HepG2 (cell line): ENCODE results near the gene EIF2AK2. TPM values are rescaled to one million over a fixed set of nuclear protein-coding genes. Genes with fewer than 3 reads are reported as not detected.

ENCODE experiments used
- ATAC-seq: fragments of 200-7000 bp; cut with Tn5 transposase; 3 replicates; pipeline ENCODE4 v1.9.1; 2020; ENCODE audit warnings: mild to moderate bottlenecking, moderate library complexity
- BruUV-seq: library from RNA; stranded (reverse); fragments of 400-500 nt; replicated peaks from 2 replicates; lab custom pipeline; 2021; lab: Mats Ljungman, UMichigan
- CTCF ChIA-PET: fragments of 300-600 bp; formaldehyde crosslinking; extraction: SDS; loops from one replicate; lab custom pipeline; 2021; ENCODE audit warnings: low total read pairs, inconsistent platforms, low intra/inter-chr PET ratio; lab: Yijun Ruan, JAX
- POLR2A ChIA-PET: fragments of 350-600 bp; sonication (Branson Sonifier 250); formaldehyde crosslinking; loops from one replicate; lab custom pipeline; 2020; ENCODE audit warnings: antibody characterized with exemption, inconsistent platforms; lab: Yijun Ruan, JAX
- DNase-seq: peaks from one replicate; pipeline ENCODE4 v3.0.0-alpha.2; 2015; ENCODE audit warnings: low spot score
- FAIRE-seq: peaks from 3 replicates; lab custom pipeline; 2011; peaks lifted over from hg19 to GRCh38; lab: Jason Lieb, UNC
- H2AFZ ChIP-seq: one replicate; pipeline ENCODE4 v1.6.1; 2011; ENCODE audit warnings: low read length, inconsistent platforms
- H3K27ac ChIP-seq: fragments of 300-600 bp; 3 replicates; pipeline ENCODE4 v1.8.0; 2011; ENCODE audit warnings: mixed run types, mild to moderate bottlenecking, mixed read lengths, low read length, inconsistent platforms; ENCODE audit not compliant: insufficient read depth; ENCODE audit errors: extremely low read length
- H3K27me3 ChIP-seq, 2 experiments: fragments of 200-600 bp in 1 of 2; 2 replicates in 1 of 2; 3 replicates in 1 of 2; pipeline versions ENCODE4 v1.6.0 to v1.8.0; 2011; ENCODE audit warnings: low read length in 2 of 2, mild to moderate bottlenecking in 2 of 2, moderate library complexity in 2 of 2, inconsistent platforms in 1 of 2; ENCODE audit not compliant: insufficient read depth in 2 of 2, control insufficient read depth in 1 of 2
- H3K36me3 ChIP-seq, 2 experiments: fragments of 200-600 bp in 1 of 2; replicated peaks in 1 of 2; 2 replicates in 1 of 2; 3 replicates in 1 of 2; pipeline versions ENCODE4 v1.5.1 to v1.8.0; 2011; ENCODE audit warnings: low read length in 2 of 2, inconsistent platforms in 1 of 2; ENCODE audit not compliant: insufficient read depth in 2 of 2, control insufficient read depth in 1 of 2
- H3K4me1 ChIP-seq: 2 replicates; pipeline ENCODE4 v1.5.1; 2012; ENCODE audit warnings: low read length, inconsistent platforms; ENCODE audit not compliant: insufficient read depth
- H3K4me2 ChIP-seq: 2 replicates; pipeline ENCODE4 v1.6.0; 2011; ENCODE audit warnings: low read depth, low read length, inconsistent platforms
- H3K4me3 ChIP-seq, 3 experiments: fragments of 200-600 bp in 1 of 3; sonication (generic), shearing (Covaris generic) in 1 of 3; replicated peaks in 1 of 3; 2 replicates each; pipeline ENCODE4 v1.5.1; 2011 to 2016; ENCODE audit warnings: low read length in 3 of 3, inconsistent platforms in 2 of 3, low read depth in 2 of 3, mild to moderate bottlenecking in 2 of 3, control low read depth in 1 of 3, mixed read lengths in 1 of 3; ENCODE audit not compliant: insufficient read depth in 1 of 3
- H3K79me2 ChIP-seq: one replicate; pipeline ENCODE4 v1.6.1; 2011; ENCODE audit warnings: low read length, inconsistent platforms; ENCODE audit not compliant: insufficient read depth
- H3K9ac ChIP-seq: 2 replicates; pipeline ENCODE4 v1.6.0; 2011; ENCODE audit warnings: mild to moderate bottlenecking, low read depth, low read length, inconsistent platforms; ENCODE audit not compliant: insufficient read depth
- H3K9me3 ChIP-seq: 2 replicates; pipeline ENCODE4 v1.5.1; 2012; ENCODE audit warnings: mild to moderate bottlenecking, low read length
- H4K20me1 ChIP-seq: 2 replicates; pipeline ENCODE4 v1.6.0; 2011; ENCODE audit warnings: inconsistent platforms, mild to moderate bottlenecking, low read length, moderate library complexity; ENCODE audit not compliant: insufficient read depth
- ATF7 ChIP-seq, 2 experiments: fragments of 450-650 bp in 1 of 2; sonication (generic) in 1 of 2; formaldehyde crosslinking in 1 of 2; IDR thresholded peaks; 2 replicates each; pipeline versions ENCODE4 v1.4.0 to v1.6.1; 2016 to 2020; ENCODE audit warnings: antibody characterized with exemption in 1 of 2, mild to moderate bottlenecking in 1 of 2, missing genetic modification reagents in 1 of 2
- CREB1 ChIP-seq, 2 experiments: fragments of 450-650 bp in 1 of 2; IDR thresholded peaks; 2 replicates each; pipeline ENCODE4 v1.6.1; 2016 to 2017; ENCODE audit warnings: control low read depth in 1 of 2, mild to moderate bottlenecking in 1 of 2, missing compliant biosample characterization in 1 of 2, missing genetic modification characterization in 1 of 2
- GFI1 ChIP-seq: sonication (generic); formaldehyde crosslinking; IDR thresholded peaks from 2 replicates; pipeline ENCODE4 v1.5.0; 2020; ENCODE audit warnings: missing genetic modification reagents, mild to moderate bottlenecking, borderline replicate concordance
- HNF4G ChIP-seq, 2 experiments: sonication (generic) in 1 of 2; formaldehyde crosslinking in 1 of 2; IDR thresholded peaks; 2 replicates each; pipeline versions ENCODE4 v1.4.0 to v1.6.1; 2011 to 2020; ENCODE audit warnings: borderline replicate concordance in 2 of 2, low read depth in 2 of 2, mild to moderate bottlenecking in 2 of 2, low read length in 1 of 2, missing genetic modification reagents in 1 of 2, moderate library complexity in 1 of 2
- HOXA7 ChIP-seq: sonication (generic); formaldehyde crosslinking; IDR thresholded peaks from 2 replicates; pipeline ENCODE4 v1.8.1; 2022; ENCODE audit warnings: mild to moderate bottlenecking, missing genetic modification reagents, moderate library complexity
- STAT5B ChIP-seq: sonication (generic); formaldehyde crosslinking; IDR thresholded peaks from 2 replicates; pipeline ENCODE4 v1.4.0; 2020; ENCODE audit warnings: missing genetic modification reagents
- YEATS4 ChIP-seq: sonication (generic); formaldehyde crosslinking; IDR thresholded peaks from 2 replicates; pipeline ENCODE4 v1.4.0; 2020; ENCODE audit warnings: missing genetic modification reagents, borderline replicate concordance
- ZNF629 ChIP-seq: sonication (generic); formaldehyde crosslinking; conservative IDR thresholded peaks from 2 replicates; pipeline ENCODE4 v1.5.0; 2020; ENCODE audit warnings: missing genetic modification reagents
- ZNF839 ChIP-seq: sonication (generic); formaldehyde crosslinking; IDR thresholded peaks from 2 replicates; pipeline ENCODE4 v1.4.0; 2020; ENCODE audit warnings: missing genetic modification reagents, mild to moderate bottlenecking, borderline replicate concordance
- WGBS: methylation state at CpG from one replicate; pipeline ENCODE4 v1.1.6; 2017; ENCODE audit warnings: low lambda C conversion rate; 5-methylcytosine and 5-hydroxymethylcytosine counted together
- in situ Hi-C: cut with HindIII; loops from 2 replicates; pipeline ENCODE4 v1.10.0; 2017; ENCODE audit warnings: low pct_unique_long_range_greater_than_20kb; ENCODE audit not compliant: extremely low pct_ligation_motif_present
- intact Hi-C: fragments of 100-400 bp; cut with micrococcal nuclease; formaldehyde crosslinking; loops from one replicate; pipeline ENCODE4 v1.10.0; 2022; ENCODE audit not compliant: unreplicated experiment
- polyA plus RNA-seq, 8 experiments: library from polyadenylated mRNA; depleted of rRNA in 3 of 8; stranded (reverse) in 7 of 8; unstranded in 1 of 8; fragments of >200 nt; fragmentation: Illumina TruSeq in 4 of 8; extraction: Trizol in 4 of 8; gene quantifications; 2 replicates each; pipeline versions ENCODE4 v1.2.1 to v1.2.3, GENCODE V29; 2011 to 2016; ENCODE audit warnings: low read depth in 4 of 8, missing spikeins in 1 of 8, mixed read lengths in 1 of 8; ENCODE audit not compliant: insufficient read depth in 1 of 8
- total RNA-seq, 5 experiments: library from RNA; depleted of rRNA; stranded (reverse); fragments of >200 nt; fragmentation: Illumina TruSeq; extraction: Trizol; gene quantifications; 2 replicates each; pipeline ENCODE4 v1.2.3, GENCODE V29; 2016; ENCODE audit warnings: low read depth in 1 of 5
- TF ChIP-seq, protein P1 (sequence below): sonication (generic); formaldehyde crosslinking; IDR thresholded peaks from 2 replicates; pipeline ENCODE4 v1.4.0; 2020; ENCODE audit warnings: mild to moderate bottlenecking, missing genetic modification reagents
- TF ChIP-seq, protein P2 (sequence below): sonication (generic); formaldehyde crosslinking; IDR thresholded peaks from 2 replicates; pipeline ENCODE4 v1.9.0; 2021; ENCODE audit warnings: mild to moderate bottlenecking, missing genetic modification reagents

Gene EIF2AK2
- total and polyA plus RNA-seq, 2 of the 13 experiments (the other 11 are each of a cell fraction or from before 2014, with no cell fraction given), result 10.2 to 26.1 TPM

DNA sequence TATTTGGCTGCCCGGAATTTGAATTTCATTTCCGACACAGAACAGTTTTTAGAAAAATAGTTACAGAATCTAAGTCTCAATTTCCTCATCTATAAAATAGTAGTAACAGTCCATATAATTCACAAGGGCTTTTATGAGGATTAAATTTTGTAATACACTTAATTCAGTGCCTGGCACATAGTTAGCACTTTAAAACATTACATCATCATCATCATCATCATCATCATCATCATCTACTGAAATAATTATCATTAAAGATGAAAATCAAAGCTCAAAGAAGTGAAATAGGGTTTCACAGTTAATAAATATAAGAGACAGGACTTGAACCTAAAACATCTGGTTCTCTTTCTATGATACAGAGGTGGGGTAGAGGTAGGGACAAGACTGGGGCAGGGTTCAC, 85.8 kb downstream of the EIF2AK2 start:
- in situ Hi-C loops, result no loop called here
- Histone ChIP-seq H3K36me3 (peaks cover 4 to 42% of the 10 kb centered on the region in 2 experiments; a peak in 4 of 5 replicates), H3K9ac (no peak overlapping the region), H2AFZ (no peak overlapping the region)
- no peak for ATAC-seq
- TF ChIP-seq GFI1 (CRISPR knock-in tag) (no peak), STAT5B (CRISPR knock-in tag) (no peak), CREB1 (IDR thresholded peaks at IDR 0.05) (peak; percentile 39; the same call in 1 of the 2 replicates), CREB1 (CRISPR knock-in tag; IDR thresholded peaks at IDR 0.05) (no peak), HOXA7 (CRISPR knock-in tag) (no peak), YEATS4 (CRISPR knock-in tag) (no peak), HNF4G (IDR thresholded peaks at IDR 0.05; ENCODE audit: borderline replicate concordance, low read depth, low read length) (no peak), HNF4G (CRISPR knock-in tag; IDR thresholded peaks at IDR 0.05; ENCODE audit: borderline replicate concordance, low read depth) (no peak), ZNF629 (no peak), ZNF839 (CRISPR knock-in tag) (no peak), ATF7 (IDR thresholded peaks at IDR 0.05) (peak; percentile 90), ATF7 (CRISPR knock-in tag; IDR thresholded peaks at IDR 0.05) (no peak)
- TF ChIP-seq, protein P1, sequence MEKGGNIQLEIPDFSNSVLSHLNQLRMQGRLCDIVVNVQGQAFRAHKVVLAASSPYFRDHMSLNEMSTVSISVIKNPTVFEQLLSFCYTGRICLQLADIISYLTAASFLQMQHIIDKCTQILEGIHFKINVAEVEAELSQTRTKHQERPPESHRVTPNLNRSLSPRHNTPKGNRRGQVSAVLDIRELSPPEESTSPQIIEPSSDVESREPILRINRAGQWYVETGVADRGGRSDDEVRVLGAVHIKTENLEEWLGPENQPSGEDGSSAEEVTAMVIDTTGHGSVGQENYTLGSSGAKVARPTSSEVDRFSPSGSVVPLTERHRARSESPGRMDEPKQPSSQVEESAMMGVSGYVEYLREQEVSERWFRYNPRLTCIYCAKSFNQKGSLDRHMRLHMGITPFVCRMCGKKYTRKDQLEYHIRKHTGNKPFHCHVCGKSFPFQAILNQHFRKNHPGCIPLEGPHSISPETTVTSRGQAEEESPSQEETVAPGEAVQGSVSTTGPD (CRISPR knock-in tag), result no peak
- TF ChIP-seq, protein P2, sequence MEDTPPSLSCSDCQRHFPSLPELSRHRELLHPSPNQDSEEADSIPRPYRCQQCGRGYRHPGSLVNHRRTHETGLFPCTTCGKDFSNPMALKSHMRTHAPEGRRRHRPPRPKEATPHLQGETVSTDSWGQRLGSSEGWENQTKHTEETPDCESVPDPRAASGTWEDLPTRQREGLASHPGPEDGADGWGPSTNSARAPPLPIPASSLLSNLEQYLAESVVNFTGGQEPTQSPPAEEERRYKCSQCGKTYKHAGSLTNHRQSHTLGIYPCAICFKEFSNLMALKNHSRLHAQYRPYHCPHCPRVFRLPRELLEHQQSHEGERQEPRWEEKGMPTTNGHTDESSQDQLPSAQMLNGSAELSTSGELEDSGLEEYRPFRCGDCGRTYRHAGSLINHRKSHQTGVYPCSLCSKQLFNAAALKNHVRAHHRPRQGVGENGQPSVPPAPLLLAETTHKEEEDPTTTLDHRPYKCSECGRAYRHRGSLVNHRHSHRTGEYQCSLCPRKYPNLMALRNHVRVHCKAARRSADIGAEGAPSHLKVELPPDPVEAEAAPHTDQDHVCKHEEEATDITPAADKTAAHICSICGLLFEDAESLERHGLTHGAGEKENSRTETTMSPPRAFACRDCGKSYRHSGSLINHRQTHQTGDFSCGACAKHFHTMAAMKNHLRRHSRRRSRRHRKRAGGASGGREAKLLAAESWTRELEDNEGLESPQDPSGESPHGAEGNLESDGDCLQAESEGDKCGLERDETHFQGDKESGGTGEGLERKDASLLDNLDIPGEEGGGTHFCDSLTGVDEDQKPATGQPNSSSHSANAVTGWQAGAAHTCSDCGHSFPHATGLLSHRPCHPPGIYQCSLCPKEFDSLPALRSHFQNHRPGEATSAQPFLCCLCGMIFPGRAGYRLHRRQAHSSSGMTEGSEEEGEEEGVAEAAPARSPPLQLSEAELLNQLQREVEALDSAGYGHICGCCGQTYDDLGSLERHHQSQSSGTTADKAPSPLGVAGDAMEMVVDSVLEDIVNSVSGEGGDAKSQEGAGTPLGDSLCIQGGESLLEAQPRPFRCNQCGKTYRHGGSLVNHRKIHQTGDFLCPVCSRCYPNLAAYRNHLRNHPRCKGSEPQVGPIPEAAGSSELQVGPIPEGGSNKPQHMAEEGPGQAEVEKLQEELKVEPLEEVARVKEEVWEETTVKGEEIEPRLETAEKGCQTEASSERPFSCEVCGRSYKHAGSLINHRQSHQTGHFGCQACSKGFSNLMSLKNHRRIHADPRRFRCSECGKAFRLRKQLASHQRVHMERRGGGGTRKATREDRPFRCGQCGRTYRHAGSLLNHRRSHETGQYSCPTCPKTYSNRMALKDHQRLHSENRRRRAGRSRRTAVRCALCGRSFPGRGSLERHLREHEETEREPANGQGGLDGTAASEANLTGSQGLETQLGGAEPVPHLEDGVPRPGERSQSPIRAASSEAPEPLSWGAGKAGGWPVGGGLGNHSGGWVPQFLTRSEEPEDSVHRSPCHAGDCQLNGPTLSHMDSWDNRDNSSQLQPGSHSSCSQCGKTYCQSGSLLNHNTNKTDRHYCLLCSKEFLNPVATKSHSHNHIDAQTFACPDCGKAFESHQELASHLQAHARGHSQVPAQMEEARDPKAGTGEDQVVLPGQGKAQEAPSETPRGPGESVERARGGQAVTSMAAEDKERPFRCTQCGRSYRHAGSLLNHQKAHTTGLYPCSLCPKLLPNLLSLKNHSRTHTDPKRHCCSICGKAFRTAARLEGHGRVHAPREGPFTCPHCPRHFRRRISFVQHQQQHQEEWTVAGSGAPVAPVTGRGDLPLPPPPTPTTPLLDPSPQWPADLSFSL (CRISPR knock-in tag), result no peak
- TF ChIP-seq, all 625 proteins: peak for 2
- BruUV-seq, result no TSS peak
- Histone ChIP-seq H3K27ac (no peak overlapping the region), H3K4me2 (no peak overlapping the region), H3K9me3 (no peaks in the 10 kb centered on the region), H3K79me2 (no peaks in the 10 kb centered on the region), H3K4me3 (no peak overlapping the region), H4K20me1 (no peaks in the 10 kb centered on the region), H3K27me3 (no peaks in the 10 kb centered on the region), H3K4me1 (no peaks in the 10 kb centered on the region)
- FAIRE-seq (no peak), DNase-seq (no peak)
- intact Hi-C loops, result no loop called here
- ChIA-PET CTCF (no interaction called here), POLR2A (no interaction called here)
- 97% methylated on average over 2 of the region's 2 CpGs for WGBS
